ENCODE results near the gene FAM107A.

Gene FAM107A

GRCh38 chr3:58591517-58592510, 14.6 kb upstream of the FAM107A start:
- DNase-seq: no peak

DNA sequence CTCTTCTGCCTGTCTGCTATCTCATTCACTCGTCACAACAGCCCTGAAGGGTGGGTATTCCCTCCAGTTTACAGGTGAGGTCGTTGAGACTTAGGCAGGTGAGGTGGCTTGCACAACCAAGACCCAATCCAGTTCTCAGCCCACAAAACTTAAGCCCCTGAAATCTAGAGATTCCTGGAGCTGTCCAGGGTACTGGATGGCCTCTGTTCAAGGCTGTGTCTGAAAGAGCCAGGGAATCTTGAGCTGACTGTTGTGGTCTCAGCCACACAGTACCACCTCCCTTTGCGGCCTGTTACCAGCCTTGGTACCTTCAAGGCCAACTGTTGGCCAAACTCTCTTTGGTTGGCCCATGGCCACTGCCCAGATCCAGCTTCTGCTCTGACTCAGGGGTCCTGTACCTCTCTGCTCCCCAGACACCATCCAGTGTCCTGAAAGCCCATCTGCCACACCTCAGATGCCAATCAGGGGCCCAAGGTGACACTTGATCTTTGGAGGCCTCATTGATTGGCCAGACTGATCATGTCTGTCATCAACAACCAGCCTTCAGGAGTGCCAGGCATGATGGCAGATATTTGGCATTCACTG, 10.9 kb upstream of the FAM107A start:
- DNase-seq: no peak

DNA sequence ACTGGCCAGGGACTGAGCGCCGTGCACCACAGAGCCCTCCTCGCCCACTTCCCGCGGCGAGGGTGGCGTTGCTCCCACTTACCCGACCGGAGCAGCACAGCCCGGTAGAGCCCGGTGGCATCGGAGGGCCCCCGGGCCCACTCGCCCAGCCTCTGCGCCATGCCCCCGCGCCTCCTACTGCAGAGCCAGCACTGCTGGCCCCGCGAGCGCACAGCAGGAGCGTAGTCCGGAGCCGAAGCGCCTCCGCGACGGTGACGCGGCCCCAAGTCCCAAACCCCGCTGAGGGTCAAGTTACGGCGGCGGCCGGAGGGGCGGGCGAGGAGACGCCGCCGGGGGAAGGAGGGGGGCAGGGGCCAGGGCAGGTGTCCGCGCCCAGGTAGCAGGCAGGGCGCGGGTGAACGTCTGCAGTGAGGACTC, 9.6 kb upstream of the FAM107A start:
- no peak for DNase-seq

DNA sequence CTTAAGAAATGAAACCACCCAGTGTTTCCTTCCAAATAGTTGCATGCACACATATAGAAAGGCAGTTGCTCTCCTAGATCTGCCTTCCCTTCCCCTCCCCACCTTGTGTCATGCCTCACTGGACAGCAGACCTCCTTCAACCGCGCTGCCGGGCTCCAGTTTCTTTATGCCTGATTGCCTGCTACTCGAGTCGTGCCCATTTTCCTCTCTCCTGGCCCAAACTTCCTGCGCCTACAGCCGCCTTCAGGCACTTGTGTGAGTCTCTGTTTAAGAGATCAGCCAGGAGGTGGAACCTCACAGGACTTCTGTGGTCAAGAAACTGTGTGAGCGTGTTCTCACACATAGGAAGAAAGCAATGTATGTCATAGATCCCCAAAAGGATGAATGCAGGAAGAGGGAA, 8.8 kb upstream of the FAM107A start:
- DNase-seq: no peak

DNA sequence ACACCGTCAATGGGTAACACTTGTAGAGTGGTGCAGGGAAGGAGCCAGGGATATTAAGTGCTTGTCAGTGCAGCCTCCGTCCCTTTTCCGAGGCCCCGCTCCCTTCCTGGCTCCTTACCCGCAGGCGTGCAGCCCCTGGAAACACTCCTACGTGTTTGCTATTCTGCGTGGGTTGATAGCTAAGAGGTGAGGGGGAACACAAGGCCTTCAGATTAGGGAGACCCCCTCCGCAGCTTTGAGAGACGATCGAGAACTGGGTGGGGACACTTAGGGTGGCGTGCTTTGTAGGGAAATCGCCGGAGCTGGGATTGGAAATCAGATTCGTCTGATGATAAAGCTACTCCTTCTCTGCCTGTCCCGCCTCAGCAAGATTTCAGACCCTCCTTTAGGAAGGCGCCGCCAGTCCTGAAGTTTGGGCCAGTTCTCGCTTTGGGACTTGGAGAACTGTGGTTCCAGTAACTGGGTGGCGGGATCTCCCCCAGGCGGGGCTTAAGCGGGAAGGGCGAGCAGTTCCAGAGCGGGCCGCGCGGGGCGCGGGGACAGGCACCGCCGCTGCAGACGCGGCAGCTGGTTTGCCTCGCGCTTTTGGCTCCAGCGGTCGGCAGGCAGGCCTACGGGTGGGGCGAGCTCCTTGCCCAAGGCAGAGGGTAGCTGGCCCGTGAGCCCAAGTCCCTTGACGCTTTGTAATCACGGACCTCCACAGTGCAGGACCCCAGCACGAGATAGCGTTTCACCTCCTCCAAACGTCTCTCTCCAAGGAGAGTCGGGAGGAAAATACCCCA, 8.0 kb upstream of the FAM107A start:
- DNase-seq: peak; percentile 45

- no peak for DNase-seq
Measured at GRCh38 chr3:58584690-58585004, 7.5 kb upstream of the FAM107A start.

DNA sequence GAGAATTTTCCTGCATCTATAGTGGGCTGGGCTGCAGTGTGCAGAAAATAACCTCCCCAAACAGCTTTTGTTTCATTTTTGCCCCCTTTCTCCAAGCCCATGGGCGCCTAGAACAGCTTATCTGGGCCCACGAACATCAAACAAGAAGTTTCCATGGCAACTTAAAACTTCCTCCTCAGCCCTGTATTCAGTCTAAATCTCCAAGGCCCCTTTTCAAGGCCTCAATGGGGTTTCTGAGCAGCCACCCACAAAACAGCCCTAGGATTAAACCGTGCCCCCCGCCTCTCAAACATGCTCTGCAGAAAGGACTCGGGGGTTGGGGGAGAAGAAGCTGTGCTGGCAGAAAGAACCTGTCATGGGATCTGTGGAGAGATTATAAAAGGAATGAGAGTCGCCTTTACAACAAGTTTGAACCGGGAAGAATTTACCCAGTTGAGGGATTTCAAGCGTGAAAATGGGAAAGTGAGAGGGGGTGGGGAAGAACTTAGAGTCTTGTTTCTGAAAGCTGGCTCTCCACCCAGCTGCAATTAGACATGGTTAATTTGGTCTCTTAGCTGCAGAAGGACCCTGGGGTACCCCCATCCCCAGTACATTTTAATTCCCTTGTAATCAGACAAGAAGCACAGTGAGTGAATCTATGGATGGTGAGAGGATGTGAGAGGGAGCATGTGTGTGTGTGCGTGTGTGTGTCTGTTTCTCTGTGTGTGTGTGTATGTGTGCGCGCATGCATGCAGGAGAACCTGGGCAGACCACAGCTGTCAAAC, 4.3 kb upstream of the FAM107A start:
- no peak for DNase-seq

GRCh38 chr3:58580826-58581327, 3.7 kb upstream of the FAM107A start:
- DNase-seq: no peak

DNA sequence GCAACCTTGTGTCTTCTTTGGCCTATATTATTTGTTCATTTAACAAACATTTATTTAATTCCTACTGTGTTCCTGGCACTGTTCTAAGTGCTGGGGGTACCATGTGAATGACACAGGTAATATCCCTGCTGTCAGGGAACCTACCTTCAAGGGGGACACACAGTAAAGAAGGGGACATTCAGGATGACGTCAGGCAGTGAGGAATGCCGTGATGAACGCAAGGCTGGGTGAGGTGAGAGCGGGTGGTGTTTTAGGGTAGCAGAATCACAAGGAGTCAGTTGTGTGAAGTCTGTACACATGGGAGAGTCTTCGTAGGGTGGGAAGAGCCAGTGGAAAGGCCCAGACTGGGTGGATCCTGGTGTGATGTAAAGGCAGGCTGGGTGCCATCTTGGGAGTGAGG, 1.7 kb upstream of the FAM107A start:
- DNase-seq: no peak

DNA sequence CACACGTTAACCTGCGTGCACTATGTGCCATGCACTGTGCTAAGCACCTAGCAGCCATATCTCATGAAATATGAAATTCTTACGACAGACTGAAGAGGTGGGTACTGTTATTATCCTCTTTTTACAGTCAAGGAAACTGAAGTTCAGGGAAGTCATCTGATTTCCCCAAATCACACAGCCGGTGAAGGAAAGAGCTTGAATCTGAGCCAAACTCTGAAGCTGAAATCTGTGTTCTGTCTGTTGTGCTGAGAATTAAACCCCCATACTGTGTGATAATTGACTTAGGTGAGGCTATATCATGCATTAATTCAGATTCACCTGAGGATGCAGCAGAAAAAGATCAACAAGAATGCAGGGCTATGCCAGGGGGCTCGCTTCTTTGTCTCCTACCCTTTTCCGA, 475 bp downstream of the FAM107A start:
- DNase-seq: no peak

DNA sequence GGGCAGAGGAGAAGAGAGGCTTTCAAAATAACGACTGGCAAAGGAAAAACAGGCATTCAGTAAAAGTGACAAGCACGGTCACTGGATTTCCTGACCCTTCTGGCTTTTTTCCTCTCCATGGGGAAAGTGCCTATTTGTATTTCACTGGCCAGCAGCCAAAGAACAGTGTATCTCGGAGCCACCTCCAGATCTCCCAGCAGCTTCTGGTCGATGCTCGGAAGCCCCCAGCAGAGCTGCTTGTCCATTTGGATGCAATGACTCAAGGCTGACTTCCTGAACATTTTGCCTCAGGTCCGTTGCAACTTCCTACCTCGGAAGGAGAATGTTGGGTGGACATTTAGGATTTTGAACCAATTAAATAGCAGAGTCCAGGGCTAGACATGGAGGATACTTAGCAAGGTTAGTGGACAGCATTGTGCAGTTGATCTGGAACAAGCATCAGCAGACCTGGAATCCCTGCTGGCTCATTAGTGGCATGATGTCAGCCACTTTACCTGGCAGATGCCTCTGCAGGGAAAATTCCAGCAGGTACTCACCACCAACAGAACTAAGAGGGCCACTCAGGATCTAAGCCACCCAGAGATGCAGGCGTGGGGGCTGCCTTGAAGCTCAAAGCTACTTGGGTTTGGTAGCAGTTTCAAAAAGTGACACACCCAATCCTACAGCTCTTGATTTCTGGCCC, 1.1 kb downstream of the FAM107A start:
- no peak for DNase-seq

DNA sequence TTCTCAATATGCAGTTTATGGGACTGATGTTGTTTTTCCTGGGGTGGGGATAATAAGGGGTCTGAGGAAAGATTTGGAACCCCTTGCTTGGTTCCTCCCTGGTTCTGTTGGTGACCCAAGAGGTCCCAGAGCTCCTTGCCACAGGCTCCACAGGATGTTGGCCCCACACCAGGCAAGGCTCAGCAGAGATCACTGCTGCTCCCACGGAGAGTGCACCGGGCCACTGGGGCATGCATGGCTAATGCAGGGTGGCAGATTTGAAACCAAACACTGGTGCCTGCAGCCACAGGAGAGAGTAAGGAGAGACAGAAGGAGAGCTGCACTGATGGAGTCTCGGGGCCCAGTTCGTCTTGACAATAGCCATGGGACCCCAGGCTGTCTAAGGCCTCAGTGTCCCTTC, 2.5 kb downstream of the FAM107A start:
- DNase-seq: no peak

- DNase-seq: no peak
Measured at GRCh38 chr3:58574106-58574505, 3.1 kb downstream of the FAM107A start.

DNA sequence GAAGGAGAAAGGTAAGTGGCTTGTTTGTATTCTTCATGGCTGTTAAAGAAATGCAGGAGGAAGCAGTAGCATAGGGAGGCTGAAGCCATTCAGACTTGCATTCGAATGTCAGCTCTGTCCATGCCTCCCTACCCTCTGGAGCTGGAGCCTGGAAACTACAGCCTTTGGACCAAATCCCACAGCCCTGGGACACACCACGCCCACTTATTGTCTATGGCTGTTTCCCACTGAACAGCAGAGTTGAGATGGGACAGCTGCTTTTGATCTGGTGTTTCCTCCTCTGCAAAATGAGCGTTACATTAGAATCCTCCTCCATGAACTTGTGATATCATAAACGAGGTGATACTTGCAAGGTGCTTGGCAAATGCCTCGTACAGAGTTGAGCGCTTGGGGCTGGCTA, 3.6 kb downstream of the FAM107A start:
- DNase-seq: no peak

- no peak for DNase-seq
Measured at GRCh38 chr3:58572634-58573230, 4.5 kb downstream of the FAM107A start.

GRCh38 chr3:58572013-58572633, 5.1 kb downstream of the FAM107A start:
- DNase-seq: no peak

GRCh38 chr3:58570851-58571250, 6.3 kb downstream of the FAM107A start:
- no peak for DNase-seq

GRCh38 chr3:58569287-58570001, 7.7 kb downstream of the FAM107A start:
- no peak for DNase-seq

- peak; percentile 31 for DNase-seq
Measured at GRCh38 chr3:58568572-58569286, 8.5 kb downstream of the FAM107A start.

GRCh38 chr3:58567251-58567515, 10.0 kb downstream of the FAM107A start:
- DNase-seq: no peak
